Superior temporal gyrus (tissue), 1 donor: ENCODE data around the gene GOLGA6A.
"Not testable (repeated sequence)": the region's sequence is repeated elsewhere in the genome, so short reads cannot be mapped to it uniquely, and the experiment has no call there.

Source experiments
- DNase-seq: peaks from one replicate; pipeline ENCODE4 v3.0.0-alpha.2; 2016; ENCODE audit errors: extremely low spot score

The GOLGA6A gene, protein sequence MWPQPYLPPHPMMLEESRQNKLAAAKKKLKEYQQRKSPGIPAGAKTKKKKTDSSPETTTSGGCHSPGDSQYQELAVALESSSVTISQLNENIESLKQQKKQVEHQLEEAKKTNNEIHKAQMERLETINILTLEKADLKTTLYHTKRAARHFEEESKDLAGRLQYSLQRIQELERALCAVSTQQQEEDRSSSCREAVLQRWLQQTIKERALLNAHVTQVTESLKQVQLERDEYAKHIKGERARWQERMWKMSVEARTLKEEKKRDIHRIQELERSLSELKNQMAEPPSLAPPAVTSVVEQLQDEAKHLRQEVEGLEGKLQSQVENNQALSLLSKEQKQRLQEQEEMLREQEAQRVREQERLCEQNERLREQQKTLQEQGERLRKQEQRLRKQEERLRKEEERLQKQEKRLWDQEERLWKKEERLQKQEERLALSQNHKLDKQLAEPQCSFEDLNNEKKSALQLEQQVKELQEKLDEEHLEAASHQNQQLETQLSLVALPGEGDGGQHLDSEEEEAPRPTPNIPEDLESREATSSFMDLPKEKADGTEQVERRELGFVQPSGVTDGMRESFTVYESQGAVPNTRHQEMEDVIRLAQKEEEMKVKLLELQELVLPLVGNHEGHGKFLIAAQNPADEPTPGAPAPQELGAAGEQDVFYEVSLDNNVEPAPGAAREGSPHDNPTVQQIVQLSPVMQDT

DNA sequence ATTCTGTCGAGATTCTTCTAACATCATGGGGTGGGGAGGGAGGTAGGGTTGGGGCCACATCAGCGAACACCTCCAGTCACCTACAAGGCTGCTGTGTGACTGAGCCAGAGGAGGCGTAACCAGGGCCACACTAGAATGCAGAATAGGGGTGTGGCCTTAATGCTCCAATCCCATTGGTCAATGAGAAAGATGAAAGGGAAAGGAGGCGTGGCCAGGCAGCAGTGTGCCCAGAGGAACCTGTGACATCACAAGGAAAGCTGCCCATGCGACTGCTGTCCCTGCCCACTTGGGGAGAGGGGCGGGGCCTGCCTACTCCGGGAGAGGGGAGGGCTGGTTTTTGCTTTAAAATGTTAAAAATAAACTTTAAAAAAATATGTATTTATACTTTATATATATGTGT, at the start of gene GOLGA6A:
TSS of gene GOLGA6A (minus strand) at position 101 of the 400 bp plus-strand sequence. CDS start at position 60, 41 bp downstream.
- not testable (repeated sequence) for DNase-seq

DNA sequence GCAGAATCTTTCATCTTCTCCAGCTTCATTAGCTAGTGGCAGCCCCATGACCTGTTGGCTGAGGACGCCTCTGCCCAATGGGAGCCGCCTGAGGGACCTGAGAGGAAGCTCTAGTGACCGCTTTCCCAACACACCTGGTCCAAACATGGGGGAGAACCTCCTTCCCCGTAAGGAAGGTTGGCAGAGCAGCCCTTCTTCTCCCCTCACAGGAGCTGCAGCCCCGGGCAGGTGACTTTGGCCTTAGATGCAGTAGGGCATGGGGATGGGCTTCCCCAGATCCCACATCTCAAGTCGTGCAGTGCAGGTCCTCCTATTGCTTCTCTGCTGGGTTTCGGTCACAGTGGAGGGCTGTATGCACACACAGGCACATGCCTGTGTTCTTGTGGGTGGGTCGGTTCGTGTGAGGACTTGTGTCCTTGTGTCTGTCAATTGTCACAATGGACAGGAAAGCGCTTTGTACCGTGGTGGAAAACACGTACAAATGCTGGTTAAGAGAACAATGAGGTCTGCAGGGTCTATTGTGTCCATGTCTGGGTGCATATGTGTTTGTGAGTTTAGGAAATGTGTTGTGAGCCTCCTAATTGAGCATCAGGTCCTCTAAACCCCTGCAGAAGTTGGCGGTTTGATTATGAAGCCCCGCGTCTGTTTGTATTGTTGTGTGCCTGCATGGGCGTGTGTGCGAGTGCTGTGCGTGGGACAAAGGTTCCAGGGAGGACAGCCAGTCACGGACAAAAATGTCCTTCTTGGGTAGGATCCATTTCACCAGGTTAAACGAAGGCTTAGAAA, 49.5 kb upstream of the GOLGA6A start:
- DNase-seq, result no peak

DNA sequence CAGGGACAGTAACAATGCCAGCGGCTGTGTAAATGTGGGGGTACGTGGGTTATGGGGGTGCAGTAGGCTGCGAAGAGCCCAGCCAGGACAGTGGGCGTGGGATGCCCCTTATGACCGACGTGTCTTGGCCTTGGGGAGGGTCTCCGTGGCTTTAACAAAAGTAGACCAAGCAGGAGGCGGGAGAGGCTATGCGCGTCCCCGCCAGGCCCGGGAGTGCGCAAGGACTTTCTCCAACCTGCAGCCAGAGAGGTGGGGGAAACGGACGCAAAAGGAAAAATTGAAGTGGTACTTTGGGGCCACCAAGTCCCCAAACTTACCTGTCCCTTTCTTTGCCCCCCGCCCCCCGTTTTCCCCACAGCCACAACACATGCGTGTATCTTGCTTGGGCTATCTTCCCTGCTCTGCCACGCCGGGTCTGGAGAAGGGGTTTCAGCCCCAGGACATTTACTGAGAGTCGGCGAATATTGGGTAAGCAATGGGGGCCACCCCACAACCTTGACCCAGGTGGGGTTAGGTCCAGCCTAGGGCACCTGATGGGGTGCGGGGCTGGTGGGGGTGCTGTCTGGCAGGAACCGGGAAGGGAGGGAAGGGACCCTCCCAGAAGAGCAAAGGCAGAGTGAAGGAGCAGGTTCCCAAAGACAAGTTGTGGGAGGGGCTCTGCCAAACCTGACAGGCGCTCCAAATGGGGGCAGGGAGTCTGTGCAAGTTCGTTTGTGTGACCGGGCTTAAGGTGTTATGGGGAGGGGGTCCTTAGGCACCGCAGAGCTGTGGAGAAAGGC, 48.7 kb upstream of the GOLGA6A start:
- DNase-seq, result no peak

DNA sequence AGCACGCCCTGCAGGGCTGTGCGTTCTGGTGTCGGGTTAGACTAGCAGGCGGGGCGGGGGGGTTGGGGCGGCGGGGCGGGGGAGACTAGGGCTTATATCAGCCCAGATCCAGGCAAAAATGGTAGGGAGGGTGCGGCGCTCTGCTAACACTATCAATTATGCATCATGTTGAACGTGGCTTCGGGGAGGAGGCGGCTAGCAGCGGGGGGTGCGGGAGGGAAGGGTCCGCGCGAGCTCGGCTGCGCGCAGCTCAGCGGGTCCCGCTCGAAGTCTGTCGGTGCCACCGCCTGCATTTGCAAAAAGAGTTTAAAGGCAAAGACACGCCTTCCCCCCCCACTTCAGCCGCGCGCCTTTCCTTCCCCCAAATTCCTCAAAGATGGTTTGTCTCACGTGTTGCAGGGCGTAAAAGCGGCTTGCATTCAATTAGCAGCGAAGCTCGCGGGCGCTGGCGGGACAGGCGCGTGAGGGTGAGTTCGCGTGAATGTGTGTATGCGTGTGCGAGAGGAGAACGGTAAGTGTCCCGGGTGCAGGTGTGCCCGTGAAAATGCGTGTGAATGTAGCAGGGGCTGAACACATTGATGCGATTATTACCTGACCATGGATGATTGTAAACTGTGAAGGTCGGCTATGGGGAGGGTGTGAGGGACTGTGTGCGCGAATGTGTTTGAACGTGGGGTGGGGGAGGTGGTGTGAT, 48.0 kb upstream of the GOLGA6A start, which contains the start of gene ISLR2:
TSS of gene ISLR2 (plus strand) at position 432 of the 694 bp plus-strand sequence. CDS start 2,169 bp downstream, outside the sequence.
- DNase-seq, result no peak

DNA sequence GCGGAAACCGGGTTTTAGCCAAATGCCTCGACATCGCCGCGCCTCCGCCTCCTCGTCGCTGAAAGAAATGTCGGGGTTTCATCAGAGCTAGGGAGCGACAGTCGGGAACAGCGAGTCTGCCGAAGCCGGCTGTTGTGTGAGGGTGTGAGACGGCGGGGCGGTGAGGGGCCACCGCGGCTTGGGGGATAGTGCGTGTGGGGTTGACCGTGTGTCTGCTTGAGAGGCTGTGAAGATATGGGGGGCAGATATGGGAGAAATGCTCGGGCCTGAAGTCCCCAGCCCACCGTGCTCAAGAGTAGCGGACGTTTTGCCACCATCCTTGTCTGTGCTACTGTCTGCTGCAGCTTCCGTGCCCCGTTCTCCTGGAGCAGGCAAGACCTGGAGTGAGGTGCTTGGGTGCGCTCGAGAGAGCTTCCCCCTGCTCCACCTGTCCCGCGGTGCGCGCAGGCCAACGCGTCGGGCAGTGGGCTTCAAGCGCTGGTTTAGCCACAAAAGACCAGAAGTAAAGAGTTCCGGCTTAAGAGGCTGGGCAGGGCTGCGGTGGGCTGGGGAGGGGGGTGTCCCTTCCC, 47.3 kb upstream of the GOLGA6A start:
- no peak for DNase-seq

DNA sequence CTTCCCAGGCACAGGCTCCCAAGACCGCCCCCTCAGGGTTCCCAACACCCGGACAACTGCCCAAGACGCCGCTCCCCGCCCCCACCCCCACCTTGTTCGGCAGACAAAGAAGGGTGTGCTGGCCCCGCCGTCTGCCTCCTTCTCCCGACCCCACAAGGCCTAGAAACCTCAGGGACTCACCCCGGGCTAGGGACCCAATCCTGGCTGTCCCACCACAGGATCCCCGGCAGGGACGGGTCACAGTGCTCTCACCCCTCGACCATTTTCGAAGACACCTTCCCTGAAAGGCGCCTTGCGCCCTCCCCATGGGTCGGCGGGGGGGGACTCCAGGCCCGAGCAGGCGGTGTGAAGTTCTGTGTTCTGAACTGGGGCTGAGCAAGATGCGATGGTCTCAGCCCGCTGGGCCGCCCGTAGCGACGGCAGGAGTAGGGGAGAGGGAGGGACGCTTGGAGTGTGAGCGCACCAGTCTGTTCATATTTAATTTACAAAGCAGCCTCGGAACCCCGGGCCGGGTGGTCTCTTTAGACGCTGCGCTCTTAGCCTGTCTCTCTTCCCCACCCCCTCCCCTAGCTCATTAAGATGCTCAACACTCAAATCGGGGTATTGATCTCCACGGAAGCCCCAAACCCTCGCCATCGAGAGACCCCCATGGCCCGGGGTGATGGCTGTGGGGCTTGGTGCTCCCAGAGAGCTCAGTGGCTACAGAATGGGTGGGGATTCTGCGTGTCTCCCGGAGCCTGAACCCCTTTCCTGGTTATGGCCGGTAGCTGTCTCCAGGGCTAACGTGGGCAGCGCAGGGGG, 46.6 kb upstream of the GOLGA6A start:
- no peak for DNase-seq

DNA sequence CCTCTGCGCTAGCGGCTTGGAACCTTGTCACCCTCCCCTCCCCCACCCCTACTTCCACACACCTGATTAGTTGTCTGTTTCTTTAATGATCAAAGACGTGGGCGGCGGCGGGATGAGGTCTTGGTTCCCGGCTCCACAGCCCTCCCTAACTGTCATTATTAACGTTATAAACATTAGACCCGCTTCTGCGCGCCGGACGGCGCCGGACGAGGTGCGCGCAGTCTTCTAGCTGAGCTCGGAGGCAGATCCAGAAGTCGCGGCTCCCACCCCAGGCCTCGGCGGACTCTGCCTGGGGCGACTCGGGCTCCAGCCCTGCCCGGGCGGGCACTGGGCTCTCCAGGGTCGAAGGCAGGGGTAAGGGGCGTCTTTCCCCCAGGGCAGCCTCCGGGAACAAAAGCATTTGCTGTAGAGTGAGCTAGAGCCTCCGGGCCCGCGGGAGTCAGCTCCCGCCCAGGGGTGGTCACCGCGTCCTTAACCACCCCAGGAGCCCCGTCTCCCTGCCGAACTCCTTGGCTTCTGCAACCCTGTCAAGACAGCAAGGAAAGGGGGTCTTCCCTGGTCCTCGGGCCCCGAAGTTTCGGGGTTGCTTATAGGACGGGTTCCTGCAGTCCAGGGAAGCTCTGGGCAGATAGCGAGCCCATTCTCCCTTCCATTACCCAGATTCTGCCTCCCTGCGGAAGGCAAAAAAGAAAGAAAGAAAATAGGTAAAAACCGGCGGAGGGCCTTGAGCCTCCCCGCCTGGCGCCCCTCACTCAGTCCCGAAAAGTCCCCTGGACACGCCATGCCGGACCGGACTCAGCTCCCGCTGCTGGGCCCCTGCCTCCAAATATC, 45.8 kb upstream of the GOLGA6A start:
- no peak for DNase-seq

DNA sequence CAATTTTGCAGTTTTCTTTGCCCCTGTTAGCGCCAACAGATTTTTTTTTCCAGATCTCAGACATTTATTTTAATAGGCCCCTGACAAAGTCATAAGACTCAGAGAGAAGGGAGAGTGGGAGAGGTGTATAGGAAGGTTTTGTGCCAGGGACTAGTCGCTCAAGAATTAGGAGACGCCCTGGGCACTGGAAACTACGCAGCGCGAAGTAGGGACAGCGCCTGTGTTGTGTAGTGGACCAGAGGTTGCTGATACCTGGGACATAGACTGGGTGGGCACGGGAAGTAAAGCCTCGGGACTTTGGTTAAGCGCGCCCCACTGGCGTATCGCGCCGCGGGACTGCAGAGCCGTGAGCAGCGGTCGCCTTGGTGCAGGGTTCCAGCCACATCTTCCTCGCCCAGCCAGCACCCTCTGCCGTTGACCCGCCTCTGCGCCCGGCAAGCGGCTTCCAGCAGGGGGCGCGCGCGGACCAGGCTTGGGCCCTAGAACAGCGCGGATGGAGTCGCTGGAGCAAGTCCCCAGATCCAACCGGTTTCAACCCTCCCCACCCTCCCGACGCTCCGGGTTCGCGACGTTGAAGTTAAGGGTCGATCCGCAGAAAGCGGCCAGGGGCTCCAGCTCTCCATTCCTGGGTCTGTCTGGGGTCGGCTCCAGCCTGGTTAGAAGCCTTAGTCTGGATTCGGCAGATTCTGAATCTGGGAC, 45.1 kb upstream of the GOLGA6A start:
- peak; percentile 85 for DNase-seq

DNA sequence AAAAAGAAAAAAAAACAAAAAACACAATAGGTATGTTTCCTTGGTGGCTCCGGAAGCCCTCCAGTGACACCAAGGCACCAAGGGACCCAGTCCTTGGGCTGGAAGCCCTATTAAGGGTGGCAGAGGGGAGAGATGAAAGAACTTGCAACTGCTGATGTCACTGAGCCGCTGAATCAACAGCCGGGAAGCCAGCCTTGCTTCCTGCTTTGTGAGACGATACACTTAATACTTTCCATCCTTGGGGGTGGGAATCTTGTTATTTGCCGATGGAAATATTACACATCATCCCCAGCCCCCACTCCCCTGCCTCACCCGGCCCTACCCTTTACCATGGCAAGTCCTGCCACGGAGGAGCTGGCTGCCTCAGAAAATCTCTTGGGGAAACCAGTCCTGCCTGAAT, 42.4 kb upstream of the GOLGA6A start:
- DNase-seq, result no peak

DNA sequence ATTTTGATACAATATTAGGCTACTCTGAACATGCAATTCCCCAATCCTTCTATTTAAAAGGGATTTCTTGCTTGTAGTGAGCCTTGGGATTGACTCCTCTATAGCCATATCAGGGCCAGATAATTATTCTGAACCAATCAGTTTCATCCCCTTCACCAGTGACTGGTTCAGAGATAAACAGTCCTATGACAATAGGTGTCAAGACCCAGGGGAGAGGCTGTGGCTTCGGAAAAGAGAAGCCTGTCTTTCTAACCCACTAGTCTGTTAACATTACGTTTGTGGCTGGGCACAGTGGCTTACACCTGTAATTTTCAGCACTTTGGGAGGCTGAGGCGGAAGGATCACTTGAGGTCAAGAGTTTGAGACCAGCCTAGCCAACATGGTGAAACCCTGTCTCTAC, 41.8 kb upstream of the GOLGA6A start:
- no peak for DNase-seq

DNA sequence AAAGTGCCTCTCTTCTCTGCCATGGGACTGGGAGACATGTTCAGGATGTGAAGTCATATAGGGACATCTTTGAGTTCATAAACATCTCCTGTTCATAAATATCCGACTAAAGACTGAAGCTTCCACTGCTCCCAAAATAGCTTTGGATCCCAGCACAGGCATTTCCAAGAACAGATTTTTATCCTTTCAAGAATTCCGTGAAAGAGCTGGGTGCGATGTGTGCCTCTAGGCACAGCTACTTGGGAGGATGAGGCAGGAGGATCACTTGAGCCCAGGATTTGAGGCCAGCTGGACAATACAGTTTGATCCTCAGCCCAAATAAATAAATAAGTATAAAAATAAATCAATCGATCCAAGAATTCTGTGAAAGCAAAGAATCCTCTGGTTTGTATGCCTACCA, 41.3 kb upstream of the GOLGA6A start:
- no peak for DNase-seq

DNA sequence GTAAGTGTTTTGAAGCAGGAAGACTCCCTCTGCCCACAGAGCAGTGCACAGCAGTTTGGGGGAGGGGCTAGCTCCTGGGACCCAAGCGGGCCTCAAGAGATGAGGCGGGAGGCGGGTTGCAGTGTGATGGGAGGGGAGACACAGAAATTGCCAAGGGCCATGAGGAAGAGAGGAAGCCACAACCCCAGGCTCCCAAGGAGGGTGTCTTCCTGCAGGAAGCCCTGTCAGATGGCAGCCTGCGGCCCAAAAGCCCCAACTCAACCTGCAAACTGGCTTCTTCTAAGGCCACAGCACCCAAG, 40.7 kb upstream of the GOLGA6A start:
- no peak for DNase-seq

DNA sequence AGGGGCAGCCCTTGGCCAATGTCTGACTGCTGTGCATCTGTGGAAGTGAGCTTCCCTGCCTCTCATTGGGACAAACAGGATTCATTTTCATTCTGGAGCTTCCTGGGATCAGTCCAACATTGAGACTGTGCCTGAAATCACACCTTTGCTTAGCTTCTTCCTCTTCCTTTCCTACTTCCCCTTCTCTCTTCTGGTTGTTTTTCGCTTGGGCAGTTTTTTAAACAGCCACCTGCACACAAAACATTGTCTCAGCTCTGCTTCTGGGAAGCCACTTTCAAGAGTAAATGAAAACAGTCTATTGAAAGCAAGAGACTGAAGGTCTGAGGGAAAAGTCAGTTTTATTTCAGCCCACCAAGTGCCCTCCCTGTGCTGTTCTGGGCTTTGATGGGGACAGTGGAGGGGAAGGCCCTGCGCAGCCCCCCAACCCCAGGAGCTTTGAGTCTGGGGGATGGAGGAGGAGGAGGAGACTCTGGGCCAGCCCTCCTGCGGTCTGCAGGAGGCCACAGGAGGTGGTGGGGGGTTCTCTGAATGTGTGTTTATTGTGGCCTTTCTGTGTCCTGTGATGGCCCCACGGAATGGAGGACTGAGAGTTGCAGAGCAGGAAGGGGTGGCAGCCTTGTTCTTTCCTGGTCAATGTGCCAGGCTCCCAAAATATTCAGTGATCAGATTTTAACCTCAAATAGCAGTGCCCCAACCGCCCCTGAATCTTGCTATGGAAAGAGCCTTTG, 40.2 kb upstream of the GOLGA6A start:
- DNase-seq, result no peak

DNA sequence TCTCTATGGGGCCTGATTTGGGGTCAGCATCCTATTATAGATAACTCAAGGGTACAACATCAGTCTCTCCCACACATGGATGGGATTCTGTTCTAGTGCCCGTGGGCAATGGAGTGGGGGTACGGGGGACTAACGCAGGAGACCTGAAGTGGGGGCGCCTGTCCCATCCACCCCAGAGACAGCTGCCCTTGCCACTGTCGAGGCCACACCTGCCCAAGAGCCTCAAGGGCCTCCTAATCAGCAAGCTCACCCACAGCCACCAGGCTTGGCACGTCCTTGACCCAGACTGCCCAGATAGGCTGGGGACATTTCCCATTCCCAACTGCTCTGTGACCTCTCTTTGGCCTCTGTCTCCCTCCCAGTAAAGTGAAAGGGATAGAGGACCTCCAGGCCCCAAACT, 39.5 kb upstream of the GOLGA6A start:
- DNase-seq, result no peak

DNA sequence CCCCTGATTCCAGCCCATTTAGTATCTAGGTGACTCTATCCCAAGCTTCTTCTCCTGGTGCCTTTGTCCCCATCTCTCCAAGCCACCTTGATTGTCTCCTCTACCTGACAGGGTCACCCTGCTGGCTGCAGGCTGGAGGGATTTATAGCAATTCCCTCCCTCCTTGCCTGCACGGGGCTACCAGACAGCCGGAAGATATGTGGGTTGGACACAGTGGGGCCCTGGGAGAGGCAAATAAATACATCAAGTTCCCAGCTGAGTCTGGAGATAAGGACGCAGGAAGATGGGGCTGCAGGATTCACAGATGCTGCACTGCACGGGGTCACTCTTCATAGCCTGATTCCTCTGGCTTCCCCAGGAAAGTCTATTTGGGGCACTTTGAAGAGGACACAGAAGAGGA, 38.7 kb upstream of the GOLGA6A start:
- no peak for DNase-seq

DNA sequence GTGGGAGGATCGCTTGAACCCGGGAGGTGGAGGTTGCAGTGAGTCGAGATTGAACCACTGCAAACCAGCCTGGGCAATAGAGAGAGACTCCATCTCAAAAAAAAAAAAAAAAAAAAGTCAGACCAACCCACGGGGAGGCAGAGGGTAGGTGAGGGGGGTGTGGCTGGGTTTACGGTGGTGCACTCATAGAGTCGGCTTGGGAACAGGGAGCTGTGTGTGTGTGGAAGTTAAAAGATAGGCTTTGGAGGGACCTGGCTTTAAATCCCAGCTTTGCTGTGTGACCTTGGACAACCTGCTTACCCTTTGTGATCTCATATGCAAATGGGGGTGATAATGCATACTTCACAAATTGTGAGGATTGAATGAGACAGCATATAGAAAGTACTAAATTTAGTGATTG, 38.1 kb upstream of the GOLGA6A start:
- DNase-seq, result no peak

DNA sequence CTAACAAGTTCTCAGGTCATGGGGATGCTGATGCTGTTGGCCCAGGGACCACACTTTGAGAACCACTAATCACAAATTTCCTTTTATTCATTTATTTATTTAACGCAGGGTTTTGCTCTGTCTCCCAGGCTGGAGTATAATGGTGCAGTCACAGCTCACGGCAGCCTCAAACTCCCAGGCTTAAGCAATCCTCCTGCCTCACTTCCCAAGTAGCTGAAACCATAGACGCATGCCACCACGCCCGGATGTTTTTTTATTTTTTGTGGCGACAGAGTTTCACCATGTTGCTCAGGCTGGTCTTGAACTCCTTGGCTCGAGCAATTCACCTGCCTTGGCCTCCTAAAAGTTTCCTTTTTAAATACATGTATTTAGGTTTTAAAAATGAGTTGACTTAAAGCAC, 27.4 kb upstream of the GOLGA6A start:
- no peak for DNase-seq

DNA sequence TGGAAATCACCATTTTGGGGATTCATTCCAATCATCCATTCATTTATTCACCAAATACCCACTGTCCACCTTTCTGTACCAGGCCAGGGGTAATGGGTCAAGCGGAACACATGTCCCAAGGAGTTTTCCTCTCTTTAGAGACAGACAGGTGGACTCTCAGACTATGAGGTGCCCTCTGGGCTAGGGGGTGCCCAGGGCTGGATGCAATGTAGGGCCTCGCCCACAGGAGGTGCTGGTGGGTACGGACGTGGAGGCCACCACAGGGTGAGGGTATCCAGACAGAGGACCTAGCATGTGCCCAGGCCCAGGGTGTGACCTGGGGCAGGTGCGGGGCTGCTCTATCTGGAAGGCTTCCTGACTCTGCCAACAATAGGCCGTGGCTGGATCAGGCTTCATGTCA, 26.3 kb upstream of the GOLGA6A start:
- not testable (repeated sequence) for DNase-seq
